ENCODE measurements around the gene SMKR1. TPM values are rescaled to one million over a fixed set of nuclear protein-coding genes. Genes with fewer than 3 reads are reported as not detected.
"Not testable (repeated sequence)": the region's sequence is repeated elsewhere in the genome, so short reads cannot be mapped to it uniquely, and the experiment has no call there.

Gene SMKR1
- total RNA-seq, 1 donor from 2014 or later = not detected

DNA sequence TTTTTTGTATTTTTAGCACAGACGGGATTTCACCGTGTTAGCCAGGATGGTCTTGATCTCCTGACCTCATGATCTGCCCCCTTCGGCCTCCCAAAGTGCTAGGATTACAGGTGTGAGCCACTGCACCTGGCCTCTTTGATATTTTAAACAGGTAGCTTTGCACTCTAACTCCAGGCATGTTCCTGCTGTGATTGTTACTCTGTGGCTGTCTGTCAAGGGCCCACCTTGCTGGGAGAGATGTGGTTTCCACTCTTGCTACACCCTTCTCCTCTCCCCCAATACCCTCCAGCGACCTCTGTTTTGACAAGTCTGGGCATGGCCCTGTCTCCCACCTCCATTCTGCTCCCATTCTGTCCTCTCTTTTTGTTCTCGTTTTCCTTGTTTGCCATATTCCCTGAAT lies 17.1 kb downstream of the SMKR1 start:
- intact Hi-C loops (cut with DNase I) = no loop called here

DNA sequence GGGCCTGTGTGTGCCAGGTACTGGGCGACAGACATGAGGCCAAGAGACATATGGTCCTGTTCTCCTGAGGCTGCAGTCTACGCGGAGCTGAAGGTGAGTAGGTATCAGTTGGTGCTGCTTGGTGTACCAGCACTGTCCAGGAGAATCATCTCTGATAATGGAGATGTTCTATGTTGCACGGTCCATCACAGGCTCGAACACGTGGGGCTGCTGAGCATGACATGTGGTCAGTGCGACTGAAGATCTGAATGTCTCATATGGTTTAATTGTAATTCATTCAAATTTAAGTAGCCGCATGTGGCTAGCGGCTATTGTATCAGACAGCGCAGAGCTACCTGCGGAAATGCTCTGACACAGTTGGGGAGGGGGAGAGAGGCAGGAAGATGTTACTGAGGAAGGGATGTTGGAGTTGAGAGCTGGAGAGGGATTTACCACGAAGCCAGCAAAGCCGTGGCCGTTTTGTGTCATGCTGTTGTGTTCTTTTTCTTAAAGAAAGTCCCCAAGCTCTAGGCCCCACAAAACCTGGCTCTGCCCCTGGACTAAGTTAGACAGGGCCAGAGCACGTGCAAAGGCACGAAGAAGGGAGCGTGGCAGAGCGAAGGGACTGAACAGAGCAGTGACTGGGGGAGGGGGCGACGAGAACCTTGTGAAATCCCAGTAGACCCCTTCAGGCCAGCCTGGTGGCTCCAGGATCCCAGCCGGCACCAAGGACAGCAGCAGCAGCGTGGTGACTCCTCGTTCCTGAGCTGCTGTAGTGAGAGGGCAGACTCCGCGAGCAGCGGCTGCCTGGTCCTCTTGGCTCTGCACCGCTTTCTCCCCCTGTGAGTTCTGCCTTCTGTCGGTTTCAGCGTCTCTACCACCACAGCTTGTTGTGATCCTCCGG lies 20.0 kb downstream of the SMKR1 start:
- intact Hi-C loops (cut with DNase I) = no loop called here
- no peak for DNase-seq
- no peak for ATAC-seq (ENCODE audit: poor library complexity)

More for the DNA sequence above, 17.1 kb downstream of the SMKR1 start:
- ATAC-seq (ENCODE audit: poor library complexity) = no peak
- no peak for DNase-seq

DNA sequence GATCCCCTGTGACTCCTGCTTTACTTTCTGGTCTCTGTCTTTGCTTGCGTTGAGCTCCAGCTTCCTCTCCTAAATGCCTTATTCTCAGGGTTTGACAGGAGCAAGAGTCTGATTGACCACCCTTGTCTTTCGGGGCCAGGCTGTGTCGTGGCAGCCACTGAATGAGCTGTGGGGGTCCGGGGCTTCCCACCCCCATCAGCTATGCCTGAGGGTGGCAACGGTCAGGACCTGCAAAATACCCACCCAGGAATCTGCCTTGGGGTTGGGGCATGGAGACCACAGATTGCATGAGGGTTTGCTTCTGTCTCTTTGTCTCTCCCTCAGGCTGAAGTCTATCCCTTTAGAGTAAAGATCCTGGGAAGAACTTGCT lies 20.6 kb downstream of the SMKR1 start:
- DNase-seq = no peak
- intact Hi-C loops (cut with DNase I) = no loop called here
- ATAC-seq (ENCODE audit: poor library complexity) = no peak

DNA sequence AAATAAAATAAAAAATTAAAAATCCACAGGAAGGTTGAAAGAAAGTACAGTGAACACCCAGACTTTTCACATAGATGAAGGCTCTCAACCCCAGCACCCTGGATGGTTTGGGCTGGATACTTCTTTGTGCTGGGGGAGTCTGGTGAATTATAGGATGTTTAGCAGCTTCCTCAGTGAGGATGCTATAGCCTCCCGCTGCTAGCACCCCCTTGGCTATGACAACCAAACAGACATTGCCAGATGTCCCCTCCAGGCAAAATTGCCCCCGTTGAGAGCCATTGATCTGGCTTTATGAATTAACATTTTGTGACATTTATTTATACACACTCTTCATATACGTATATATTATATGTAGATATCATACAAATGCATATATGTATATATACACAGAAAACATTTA lies 21.6 kb downstream of the SMKR1 start:
- ATAC-seq (ENCODE audit: poor library complexity) = no peak
- intact Hi-C loops (cut with DNase I) = no loop called here
- DNase-seq = no peak

DNA sequence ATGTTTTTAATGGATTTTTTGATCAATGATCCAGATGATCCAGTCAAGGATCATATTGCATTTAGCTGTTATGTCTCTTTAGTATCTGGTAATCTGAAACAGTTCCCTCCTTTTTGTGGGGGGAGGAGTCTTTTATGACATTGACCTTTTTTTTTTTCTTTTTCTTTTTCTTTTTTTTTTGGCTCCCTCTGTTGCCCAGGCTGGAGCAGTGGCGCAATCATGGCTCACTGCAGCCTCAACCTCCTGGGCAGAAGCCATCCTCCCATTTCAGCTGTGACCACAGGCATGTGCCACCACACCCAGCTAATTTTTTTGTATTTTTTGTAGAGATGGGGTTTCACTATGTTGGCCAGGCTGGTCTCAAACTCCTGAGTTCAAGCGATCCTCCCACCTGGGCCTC lies 22.1 kb downstream of the SMKR1 start:
- DNase-seq = peak; percentile 61
- ATAC-seq (ENCODE audit: poor library complexity); intact Hi-C loops (cut with DNase I): not testable (repeated sequence)

DNA sequence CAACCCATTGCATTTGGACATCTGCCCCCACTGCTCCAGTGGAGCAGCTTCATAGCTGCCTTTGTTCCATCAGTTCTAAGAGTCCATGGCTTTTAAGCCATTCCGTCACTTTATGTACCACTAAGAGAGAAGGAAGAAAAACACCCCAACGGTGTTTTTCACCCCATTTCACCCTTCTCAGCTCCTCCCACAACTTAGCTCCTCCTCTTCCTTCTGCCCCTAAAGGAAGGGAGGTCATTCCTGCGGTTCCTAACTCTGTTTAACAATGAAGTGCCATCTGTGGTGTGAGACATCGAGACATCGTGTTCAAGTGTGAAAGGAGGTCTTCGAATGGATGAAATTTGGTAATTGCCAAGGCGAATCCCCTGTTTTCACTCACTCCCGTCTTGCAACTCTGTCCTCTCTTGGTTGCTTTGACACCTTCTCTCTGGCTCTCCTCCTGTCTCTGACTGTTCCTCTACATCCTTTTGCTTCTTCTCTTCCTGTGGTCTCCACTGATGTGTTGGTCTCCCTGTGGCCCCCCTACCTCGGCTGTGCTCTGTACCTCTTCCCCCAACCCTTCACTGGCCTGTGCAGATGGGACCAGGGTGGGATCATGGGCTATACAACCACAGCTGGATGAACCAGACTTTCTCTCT lies 23.0 kb downstream of the SMKR1 start:
- DNase-seq = no peak
- ATAC-seq (ENCODE audit: poor library complexity) = no peak
- intact Hi-C loops (cut with DNase I) = no loop called here

DNA sequence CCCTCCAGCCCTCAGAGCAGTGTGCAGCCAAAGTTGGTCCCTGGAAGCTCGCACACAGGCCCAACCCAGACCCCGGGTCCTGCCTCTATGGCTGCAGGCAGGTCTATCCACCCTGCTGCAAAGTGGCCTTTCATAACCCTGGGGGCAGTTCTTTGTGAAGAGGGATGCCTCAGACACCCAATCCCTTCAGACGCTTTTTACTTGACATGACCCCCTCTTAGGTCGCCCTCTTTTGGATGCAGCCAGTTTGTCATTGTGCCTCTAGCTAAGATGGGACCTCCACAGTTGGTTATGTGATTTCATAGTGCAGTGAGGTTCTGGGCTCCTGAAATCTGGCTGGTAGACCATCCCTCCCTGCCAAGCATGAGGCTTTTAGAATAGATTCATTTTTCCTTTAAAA lies 27.3 kb downstream of the SMKR1 start:
- ATAC-seq (ENCODE audit: poor library complexity) (no peak), DNase-seq (no peak)
- intact Hi-C loops (cut with DNase I) = no loop called here

DNA sequence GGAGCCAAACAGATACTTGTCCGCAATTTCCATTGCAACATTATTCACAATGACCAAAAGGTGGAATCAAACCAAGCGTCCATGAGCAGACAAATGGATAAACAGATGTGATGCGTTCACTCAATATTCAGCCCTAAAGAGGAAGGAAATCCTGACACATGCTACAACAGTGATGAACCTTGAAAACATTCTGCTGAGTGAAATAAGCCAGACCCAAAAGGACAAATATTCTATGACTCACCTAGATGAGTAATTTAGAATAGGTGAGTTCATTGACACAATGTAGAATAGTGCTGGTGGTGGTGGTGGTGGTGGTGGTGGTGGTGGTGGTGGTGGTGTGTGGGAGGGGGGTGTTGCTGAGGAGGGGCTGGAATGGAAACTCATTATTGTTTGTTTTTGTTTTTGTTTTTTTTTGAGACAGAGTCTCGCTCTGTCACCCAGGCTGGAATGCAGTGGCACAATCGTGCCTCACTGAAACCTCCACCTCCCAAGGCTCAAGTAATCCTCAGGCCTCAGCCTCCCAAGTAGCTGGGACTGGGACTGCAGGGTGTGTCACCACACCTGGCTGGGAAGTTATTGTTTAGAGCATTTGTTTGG lies 28.6 kb downstream of the SMKR1 start:
- intact Hi-C loops (cut with DNase I) = no loop called here
- ATAC-seq (ENCODE audit: poor library complexity) = no peak
- no peak for DNase-seq

DNA sequence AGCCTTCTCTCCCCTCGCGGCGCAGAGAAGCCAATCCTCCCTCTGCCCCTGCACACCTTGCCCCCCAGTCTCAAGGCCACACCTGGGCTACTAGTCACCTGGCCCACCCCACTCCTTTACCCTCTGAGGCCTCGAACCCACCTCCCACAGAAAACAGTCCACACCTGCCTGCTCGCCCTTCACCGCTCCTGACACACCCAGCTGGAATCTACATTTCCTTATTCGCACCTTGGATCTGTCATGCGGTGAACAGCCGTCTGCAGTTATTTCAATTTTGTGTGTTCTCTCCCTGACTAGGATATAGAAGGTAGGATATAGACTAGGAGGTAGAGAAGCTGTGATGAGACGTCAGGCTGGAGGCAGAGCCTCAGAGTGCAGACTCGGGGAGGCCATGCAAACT lies 29.4 kb downstream of the SMKR1 start:
- intact Hi-C loops (cut with DNase I) = no loop called here
- ATAC-seq (ENCODE audit: poor library complexity) = no peak
- DNase-seq = no peak

DNA sequence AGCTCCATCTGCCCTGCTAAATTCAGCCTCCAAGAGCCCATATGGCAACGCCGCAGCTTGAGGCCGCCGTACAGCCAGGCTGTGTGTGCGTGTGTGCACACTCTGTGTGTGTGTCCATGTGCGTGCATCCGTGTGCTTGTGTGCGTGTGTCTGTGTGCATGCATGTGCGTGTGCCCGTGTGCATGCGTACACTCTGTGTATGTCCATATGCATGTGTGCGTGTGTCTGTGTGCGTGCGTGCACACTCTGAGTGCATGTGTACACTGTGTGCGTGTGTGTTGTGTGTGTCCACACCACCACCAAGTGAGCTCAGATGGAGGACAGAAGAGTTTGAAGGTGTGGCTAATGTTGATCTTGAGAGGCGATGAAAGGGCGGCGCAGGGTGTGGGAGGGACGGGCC lies 30.0 kb downstream of the SMKR1 start:
- ATAC-seq (ENCODE audit: poor library complexity) (no peak), DNase-seq (no peak)
- intact Hi-C loops (cut with DNase I) = no loop called here

DNA sequence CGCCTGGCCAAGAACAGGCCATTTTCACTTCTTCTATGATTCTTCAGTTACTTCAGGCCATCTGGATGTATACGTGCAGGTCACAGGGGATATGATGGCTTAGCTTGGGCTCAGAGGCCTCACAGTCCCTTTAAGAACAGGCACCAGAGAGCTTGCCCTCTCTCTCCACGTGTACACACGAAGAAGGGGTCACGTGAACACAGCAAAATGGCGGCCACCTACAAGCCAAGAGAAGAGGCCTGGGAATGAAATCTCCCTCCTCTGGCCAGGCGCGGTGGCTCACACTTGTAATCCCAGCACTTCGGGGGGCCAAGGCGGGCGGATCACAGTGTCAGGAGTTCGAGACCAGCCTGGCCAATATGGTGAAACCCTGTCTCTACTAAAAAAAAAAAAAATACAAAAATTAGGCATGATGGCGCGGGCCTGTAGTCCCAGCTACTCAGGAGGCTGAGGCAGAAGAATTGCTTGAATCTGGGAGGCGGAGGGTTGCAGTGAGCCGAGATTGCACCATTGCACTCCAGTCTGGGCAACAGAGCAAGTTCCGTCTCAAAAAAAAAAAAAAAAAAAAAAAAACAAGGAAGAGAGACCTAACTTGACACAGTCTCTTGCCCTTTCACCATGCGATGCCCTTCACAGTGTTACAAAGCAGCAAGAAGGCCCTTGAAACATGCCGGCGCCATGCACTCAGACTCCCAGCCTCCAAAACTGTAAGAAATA lies 32.4 kb downstream of the SMKR1 start:
- DNase-seq; intact Hi-C loops (cut with DNase I); ATAC-seq (ENCODE audit: poor library complexity): not testable (repeated sequence)

DNA sequence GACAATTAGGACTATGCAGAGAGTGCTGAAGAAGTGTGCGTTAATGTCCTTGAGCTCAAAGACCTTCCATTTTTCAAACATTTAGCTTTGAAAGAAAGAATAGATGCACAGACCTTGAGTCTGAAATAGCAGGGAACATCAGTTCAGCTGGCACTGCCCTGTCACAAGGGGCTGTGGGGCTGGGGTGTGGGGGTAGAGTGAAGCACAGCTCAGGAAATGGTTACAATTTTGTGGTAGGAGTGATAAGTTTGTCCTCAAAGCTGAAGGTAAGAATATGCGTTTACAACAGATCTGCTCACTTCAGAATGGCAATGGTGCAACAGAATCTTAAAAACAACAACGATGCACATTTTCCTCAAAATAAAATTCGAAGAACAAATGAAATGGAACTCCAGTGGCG lies 33.6 kb downstream of the SMKR1 start:
- DNase-seq = no peak
- no peak for ATAC-seq (ENCODE audit: poor library complexity)
- intact Hi-C loops (cut with DNase I) = no loop called here

DNA sequence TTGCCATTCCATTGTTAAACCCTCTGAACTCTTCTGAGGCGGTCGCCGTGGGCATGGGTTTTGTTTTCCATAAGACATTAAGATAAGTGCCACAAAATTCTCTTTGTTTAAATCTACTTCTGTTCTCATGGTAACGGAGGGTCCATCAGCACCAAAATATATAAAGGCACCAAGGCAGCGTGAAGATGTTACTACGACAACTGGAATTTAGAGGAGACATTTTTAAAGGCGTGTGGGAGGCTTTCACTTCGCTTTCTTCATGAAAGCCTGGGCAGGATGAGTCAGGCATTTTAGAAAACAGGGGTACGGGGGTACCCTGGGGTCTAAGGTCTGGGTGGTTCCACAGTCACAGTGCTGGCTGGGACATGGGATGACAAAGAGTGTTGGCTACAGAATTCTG lies 34.0 kb downstream of the SMKR1 start:
- intact Hi-C loops (cut with DNase I) = no loop called here

DNA sequence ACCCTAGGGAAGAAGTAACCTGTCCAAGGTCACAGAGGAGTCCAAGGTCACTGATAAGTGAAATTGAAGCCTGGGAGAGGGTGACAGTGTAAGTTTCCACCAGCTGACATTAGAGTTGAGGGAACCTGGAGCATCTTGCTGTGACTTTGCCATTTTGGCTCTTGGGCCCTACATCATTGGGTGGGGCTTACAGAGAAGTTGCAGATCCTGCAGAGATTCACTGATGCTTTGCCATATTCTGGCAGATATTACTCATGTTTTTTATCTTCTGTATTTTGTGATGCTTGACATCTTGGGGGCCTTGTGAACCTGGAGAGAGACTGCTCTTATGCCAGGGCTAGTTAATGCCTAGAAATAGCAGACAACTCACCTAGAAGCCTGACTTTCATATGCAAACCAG lies 36.5 kb downstream of the SMKR1 start:
- no peak for DNase-seq
- ATAC-seq (ENCODE audit: poor library complexity) = no peak
- intact Hi-C loops (cut with DNase I) = no loop called here

More for the DNA sequence above, 34.0 kb downstream of the SMKR1 start:
- ATAC-seq (ENCODE audit: poor library complexity) (no peak), DNase-seq (no peak)

DNA sequence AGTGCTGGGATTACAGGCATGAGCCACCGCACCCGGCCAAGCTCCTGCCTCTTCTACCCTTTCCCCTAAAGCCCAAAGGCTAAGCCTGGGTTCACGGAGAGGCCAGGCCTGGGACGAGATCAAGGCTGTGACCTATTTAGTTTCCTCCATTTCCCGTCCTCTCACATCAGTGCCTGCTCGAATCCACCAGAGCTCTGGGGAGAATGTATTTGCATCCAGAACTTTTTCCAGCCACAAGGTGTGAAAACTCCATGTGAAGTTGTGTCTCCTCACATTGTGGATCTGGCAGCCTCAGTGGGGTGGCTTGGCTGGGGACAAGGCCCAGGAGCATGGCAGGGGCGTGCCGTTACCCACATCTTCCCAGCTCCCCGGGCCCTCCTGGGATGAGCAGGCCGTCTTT lies 38.0 kb downstream of the SMKR1 start:
- intact Hi-C loops (cut with DNase I) = no loop called here
- DNase-seq (no peak), ATAC-seq (ENCODE audit: poor library complexity) (no peak)

DNA sequence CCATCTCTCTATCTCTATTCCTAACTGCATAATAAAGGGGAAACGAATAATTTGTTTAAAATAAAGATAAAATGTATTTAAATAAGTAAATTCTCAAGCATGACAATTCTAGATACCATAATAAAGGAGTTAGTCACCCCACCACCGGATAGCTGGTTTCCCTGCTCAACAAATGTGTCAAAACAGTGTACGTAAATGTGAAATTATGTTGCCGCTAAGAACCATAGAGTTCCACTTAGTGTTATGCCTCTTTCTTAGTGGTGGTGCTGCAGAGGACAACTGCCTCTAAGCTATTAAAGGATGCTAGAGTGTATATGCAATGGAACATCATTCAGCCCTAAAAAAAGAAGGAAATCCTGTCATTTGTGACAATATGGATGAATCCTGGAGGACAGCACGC lies 42.4 kb downstream of the SMKR1 start:
- DNase-seq = no peak
- intact Hi-C loops (cut with DNase I) = no loop called here
- ATAC-seq (ENCODE audit: poor library complexity) = no peak

DNA sequence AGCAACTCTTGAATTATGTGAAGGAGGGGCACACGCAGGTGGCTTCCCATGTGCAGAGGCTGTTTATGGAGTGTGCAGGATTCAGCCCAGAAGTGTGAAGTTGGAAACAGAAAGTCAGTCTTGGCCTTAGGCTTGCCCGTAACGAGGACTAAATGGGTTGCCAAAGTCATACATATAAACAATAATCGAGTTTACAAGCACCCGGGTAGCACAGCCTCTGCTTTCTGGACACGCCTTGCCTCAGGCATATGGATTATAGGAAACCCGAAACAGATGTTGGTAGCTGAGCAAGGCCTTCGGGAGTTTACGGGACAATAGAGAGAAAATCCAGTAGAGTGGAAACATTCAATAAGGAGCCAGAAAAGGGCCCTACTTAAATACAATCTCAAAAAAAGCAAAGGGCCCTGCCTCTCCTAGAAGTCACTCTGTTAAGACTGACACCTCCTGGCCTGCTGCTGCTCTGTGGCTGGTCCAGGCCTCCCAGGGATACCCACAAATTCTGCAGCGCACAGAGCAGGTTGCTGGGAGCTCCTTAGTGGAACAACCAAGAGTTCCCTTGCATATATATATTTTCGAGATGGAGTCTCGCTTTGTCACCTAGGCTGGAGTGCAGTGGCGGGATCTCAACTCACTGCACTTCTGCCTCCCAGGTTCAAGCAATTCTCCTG lies 48.5 kb downstream of the SMKR1 start:
- intact Hi-C loops (cut with DNase I) = no loop called here

DNA sequence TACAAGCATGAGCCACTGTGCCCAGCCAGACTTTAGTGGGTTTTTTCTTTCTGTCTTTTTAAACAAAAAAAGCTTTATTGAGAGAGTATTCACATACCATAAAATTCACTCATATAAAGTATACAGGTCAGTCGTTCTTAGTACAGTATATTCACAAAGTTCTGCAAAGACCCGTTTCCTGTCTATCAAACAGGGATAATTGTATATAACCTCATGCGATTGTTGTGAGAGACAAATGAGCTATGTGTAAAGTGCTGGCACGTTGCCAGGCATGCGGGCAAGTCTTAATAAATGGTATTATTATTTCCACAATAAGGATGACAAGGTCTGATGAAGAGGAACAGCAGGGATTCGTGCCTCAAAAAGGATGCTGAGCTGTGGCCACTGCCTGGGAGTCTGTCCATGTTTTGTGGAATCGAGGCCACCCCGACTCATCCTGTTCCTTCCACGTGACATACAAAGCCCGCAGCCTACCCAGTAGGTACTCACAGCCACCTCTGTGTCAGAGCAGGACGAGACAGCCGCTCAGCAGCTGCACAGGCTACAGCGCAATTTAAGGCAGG lies 51.6 kb downstream of the SMKR1 start:
- intact Hi-C loops (cut with DNase I) = no loop called here
- no peak for ATAC-seq (ENCODE audit: poor library complexity)
- no peak for DNase-seq

More for the DNA sequence above, 48.5 kb downstream of the SMKR1 start:
- no peak for ATAC-seq (ENCODE audit: poor library complexity)
- DNase-seq = no peak
